Stimulated activated CD4-positive, alpha-beta T cell treated with anti-CD3 and anti-CD28 coated beads, Interleukin-1b, Interleukin-23, amount 100 ng/mL, for 1 hour (primary cell): ENCODE measurements around the gene AEN.
"Not testable (repeated sequence)": the region's sequence is repeated elsewhere in the genome, so short reads cannot be mapped to it uniquely, and the experiment has no call there.

ENCODE experiments used
- DNase-seq, 2 donors: peaks; one replicate each; pipeline ENCODE4 v3.0.0-alpha.2; 2020; ENCODE audit warnings: low read depth in 2 of 2

AEN gene

GRCh38 chr15:88630798-88631463 is 9.8 kb downstream of the AEN start:
- no peak for DNase-seq

- no peak for DNase-seq
Measured at GRCh38 chr15:88631464-88632028, 10.4 kb downstream of the AEN start.

DNA sequence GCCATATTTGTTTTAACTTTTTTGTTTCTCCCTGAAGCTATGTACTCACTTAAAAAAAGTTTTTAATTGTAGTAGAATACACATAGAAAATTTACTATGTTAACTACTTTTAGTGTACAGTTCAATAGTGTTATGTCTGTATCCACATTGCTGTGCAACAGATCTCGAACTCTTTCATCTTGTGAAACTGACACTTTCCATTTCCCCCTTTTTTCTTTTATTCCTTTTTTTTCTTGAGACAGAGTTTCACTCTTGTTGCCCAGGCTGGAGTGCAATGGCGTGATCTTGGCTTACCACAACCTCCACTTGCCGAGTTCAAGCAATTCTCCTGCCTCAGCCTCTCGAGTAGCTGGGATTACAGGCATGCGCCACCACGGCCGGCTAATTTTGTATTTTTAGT is 11.7 kb downstream of the AEN start:
- DNase-seq: not testable (repeated sequence)

DNA sequence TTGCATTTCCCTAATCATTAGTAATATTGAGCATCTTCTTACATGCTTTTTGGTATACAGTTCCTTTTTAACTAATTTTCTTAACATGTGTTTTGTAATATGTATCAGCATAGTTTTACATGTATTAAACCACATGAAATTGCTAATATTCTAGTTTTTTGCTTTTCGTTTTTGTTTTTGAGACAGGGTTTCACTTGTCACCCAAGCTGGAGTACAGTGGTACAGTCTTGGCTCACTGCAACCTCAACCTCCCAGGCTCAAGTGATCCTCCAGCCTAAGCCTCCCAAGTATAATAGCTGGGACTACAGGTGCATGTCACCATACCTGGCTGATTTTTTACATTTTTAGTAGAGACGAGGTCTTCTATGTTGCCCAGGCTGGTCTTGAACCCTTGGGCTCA is 13.3 kb downstream of the AEN start:
- no peak for DNase-seq

DNA sequence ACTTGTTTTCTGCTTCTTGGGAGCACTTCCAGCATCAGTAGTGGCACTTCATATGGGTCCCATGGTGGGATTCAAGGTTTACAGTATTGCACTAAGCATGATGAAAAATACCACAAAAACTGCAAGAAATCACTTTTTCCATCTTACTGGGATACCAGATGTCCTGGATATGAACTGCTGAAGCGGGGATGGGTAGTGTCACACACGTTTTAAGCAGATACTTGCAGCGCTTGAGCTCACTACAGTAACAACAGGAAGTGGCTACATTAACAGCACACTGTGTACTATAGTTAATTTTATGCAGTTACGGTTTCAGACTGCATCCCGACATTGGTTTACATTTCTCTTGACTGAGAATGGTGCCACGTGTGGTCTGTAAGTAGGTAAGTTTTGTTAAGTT is 14.2 kb downstream of the AEN start:
- DNase-seq: no peak

- DNase-seq: peak in 1 of 2 donors; percentile 34
Measured at GRCh38 chr15:88636050-88636449, 14.9 kb downstream of the AEN start.

GRCh38 chr15:88636654-88637053 is 15.5 kb downstream of the AEN start:
- no peak for DNase-seq

- DNase-seq: no peak
Measured at GRCh38 chr15:88637436-88637835, 16.3 kb downstream of the AEN start.

DNA sequence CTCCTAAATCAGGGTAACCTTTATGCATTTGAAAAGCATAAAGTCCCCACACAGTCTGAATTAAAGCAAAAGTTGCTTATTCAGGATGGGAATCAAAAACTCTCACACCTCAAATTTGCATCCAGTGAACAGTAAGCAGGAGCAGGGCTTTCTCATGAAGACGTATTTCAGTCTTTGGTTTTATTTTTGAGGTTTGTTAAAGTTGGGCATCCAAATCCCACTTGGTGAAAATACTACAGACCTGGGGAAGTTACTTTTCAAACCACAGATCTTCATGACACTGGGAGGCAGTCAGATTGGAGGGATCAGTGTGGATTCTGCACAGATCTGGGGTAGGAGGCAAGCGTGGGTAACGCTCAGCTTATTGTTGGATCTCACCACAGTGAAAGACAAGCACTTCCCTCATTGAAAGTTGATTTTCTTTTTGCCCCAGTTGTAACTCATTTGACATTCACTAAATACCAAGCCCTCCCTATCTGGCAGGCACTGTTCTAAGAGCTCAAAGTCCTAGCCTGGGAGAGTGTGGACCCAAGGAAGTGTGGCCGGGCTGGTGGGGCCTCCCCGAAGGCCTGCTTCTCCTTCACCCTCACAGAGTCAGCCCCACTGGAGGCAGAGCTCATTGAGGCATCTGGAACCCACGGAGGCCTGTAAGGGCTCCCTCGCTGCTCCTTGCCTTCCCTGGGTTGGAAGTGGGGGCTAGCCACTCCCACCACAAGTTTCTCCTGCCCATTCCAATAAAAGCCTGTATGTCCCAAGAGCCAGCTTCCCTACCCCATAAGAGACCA is 16.9 kb downstream of the AEN start:
- DNase-seq: no peak

DNA sequence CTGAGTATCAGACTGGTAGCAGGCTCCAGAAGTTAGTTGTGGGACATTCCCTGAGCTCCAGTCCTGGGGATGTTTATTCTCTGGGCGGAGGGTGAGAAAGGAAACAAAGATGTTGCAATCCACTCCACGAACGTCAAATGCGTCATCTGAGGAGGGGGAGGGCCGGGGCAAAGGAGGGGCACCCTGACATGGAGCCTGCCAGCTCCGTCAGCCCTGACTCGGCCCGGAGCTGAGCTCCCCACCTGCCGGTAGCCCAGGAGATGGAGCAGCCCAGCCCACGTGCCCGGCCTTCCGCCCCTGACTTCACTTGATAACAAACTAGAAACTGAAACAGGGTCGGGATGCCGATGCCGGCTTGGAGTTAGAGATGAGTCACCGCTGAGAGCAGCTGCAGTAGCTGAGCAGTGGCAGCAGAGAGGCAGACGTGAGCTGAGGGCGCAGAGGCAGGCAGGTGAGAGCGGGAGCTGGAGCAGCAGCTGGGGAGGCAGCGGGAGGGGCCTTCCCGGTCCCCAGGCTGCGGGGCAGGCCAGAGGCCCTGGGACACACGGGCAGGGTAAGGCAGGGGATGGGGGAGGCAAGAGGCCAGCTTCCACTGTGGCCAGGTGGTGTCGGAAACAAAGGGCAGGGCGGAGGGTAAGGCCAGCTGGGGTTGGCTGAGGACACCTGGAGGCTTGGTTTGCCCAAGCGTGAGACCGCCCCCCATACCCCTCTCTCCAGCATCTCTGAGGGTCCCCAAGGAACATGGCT is 17.7 kb downstream of the AEN start, which contains the start of gene ISG20:
ISG20 (plus strand) TSS at position 391 of the 747 bp plus-strand sequence; CDS start at position 742, 351 bp downstream.
- peak; percentile 81 to 94 for DNase-seq

GRCh38 chr15:88641959-88642452 is 20.9 kb downstream of the AEN start:
- no peak for DNase-seq

DNA sequence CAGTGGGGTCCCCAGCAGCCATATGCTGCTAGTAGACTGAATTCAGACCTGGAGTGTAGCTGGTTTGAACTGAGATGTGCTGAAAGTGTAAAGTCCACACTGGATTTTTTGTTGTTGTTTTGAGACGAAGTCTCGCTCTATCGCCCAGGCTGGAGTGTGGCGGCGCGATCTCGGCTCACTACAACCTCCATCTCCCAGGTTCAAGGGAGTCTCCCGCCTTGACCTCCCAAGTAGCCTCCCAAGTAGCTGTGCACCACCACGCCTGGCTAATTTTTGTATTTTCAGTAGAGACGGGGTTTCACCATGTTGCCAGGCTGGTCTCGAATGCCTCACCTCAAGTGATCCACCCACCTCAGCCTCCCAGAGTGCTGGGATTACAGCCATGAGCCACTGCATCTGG is 21.4 kb downstream of the AEN start:
- DNase-seq: not testable (repeated sequence)

DNA sequence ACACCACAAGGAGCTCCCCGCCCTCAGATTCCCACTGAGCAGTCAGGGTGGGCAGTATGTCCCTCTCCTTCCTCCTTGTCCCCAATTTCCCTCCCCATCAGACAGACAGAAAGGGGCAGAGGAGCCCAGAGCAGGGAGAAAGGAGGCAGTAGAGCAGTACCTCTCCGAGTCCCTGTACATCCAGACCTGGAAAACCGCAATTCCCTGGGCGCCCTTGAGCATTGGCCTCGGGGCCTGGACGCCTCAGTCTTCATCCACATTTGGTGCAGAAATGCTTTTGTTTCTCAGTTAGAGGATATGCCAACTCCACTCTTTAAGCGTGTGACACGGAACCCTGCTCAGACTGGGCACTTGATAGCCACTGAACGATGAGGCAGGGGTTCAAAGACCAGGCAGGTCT is 23.6 kb downstream of the AEN start:
- DNase-seq: no peak

DNA sequence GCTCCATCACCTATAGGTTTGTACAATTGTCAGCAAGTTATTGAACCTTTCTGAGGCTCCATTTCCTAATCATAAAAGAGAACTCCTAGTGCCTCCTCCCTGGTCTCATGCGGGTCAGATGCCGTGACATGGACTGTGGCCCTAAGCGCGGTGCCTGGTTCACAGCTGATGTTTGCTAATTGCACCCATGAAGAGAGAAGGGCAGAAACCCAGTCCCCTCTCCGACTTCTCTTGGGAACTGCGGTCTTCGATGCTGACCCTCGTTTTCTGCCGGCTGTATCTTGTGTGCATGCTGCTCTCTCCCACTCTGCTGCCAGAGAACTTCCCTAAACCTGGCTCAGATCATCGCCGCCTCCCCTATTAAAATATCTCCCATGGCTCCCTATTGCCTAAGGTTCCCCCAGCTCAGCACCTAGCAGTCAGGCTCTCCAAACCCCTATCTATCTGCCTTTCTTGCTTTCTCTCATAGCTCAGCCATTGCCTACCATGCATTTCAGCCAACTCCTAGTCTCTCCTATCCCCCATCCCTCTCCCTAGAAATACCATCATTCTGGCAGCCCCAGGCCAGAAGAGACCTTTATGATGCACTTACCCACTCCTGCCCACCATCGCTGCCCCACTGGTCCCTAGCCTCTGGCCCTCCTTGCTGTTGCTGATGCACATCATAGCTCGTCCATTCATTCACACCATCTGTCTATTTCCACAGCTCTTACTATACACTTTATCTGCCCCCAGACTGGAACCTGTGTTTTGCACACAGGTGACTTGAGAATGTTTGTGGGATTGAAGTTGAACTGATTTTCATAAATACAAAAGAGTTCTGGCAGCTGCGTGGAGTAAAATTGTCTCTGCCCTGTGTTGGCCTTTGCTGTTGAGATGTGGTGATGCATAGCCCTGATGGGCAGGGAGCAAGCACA is 24.3 kb downstream of the AEN start:
- DNase-seq: no peak

- DNase-seq: no peak
Measured at GRCh38 chr15:88646088-88646405, 24.9 kb downstream of the AEN start.

- no peak for DNase-seq
Measured at GRCh38 chr15:88646951-88647350, 25.8 kb downstream of the AEN start.

DNA sequence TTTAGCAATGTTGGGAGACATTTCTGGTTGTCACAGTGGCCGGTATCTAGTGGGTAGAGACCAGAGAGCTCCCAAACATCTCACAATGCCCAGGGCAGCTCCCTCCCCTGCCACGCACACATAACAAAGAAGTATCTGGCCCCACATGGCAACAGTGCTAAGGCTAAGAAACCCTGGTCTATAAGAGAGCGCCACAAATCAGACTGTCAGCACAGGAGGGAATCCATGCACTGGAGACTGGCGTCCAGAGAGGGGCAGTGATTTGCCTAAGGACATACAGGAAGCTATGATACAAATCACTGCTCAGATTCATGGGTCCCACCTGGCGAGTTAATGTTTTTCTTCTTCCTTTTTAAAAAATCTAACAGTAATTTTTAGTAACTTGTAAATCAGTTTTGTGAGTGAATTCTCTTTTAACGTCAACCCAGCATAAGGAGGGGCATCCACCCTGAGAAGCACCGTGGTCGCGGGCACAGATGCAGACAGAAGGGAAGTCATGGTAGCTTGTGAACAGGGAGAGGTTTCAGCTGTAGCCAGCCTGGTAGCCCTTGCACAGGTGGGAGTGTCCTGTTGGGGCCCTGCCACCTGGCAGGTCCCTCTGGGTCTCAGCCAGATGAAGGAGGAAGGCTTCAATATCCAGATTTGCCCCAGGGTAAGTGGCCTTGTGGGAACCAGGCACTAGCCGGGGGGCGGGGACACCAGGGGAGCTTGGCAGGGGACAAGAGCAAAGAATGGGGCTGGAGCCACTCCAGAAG is 26.4 kb downstream of the AEN start:
- DNase-seq: no peak

GRCh38 chr15:88648357-88649214 is 27.4 kb downstream of the AEN start:
- DNase-seq: no peak

GRCh38 chr15:88649286-88649733 is 28.2 kb downstream of the AEN start:
- DNase-seq: peak in 1 of 2 donors; percentile 61
